Measurements from ENCODE around the gene GALNT17. TPM values are rescaled to one million over a fixed set of nuclear protein-coding genes. Genes with fewer than 3 reads are reported as not detected.

Gene GALNT17
- polyA plus RNA-seq, 1 donor from 2014 or later = 15.7 TPM

- H3K4me2 ChIP-seq (ENCODE audit: low read length) = no peak overlapping the region
- no peaks in the 10 kb centered on the region for H3K9me3 ChIP-seq (ENCODE audit: low read length)
- H3K4me3 ChIP-seq (ENCODE audit: low read length) = no peak overlapping the region
- TF ChIP-seq CTCF (IDR thresholded peaks at IDR 0.05; ENCODE audit: poor library complexity, severe bottlenecking) = no peak
- no peak for TF ChIP-seq POLR2AphosphoS5 (IDR thresholded peaks at IDR 0.05)
- no peak for TF ChIP-seq EP300 (conservative IDR thresholded peaks at IDR 0.05; ENCODE audit: poor library complexity, severe bottlenecking)
- TF ChIP-seq RAD21 (conservative IDR thresholded peaks at IDR 0.05) = no peak
- H3F3A ChIP-seq (ENCODE audit: insufficient read depth, low read length, poor library complexity, severe bottlenecking) = no peaks in the 10 kb centered on the region
- no peak overlapping the region for H3K9ac ChIP-seq (ENCODE audit: low read length)
- no peaks in the 10 kb centered on the region for H3K27me3 ChIP-seq (ENCODE audit: insufficient read depth, low read depth, low read length)
- H4K20me1 ChIP-seq (ENCODE audit: insufficient read depth) = no peaks in the 10 kb centered on the region
- no peaks in the 10 kb centered on the region for H3K36me3 ChIP-seq (ENCODE audit: insufficient read depth, low read length)
- H2AFZ ChIP-seq (ENCODE audit: low read depth, low read length) = no peak overlapping the region
- no peaks in the 10 kb centered on the region for H3K79me2 ChIP-seq (replicated peaks; ENCODE audit: insufficient read depth, low read length)
- H3K9me2 ChIP-seq (ENCODE audit: insufficient read depth, low read length) = no peaks in the 10 kb centered on the region
- H3K27ac ChIP-seq (ENCODE audit: low read length) = no peak overlapping the region
These were observed 427.1 kb downstream of the GALNT17 start for GRCh38 chr7:71558806-71559613.

GRCh38 chr7:71560354-71560995, 428.5 kb downstream of the GALNT17 start:
- Histone ChIP-seq H3K36me3 (ENCODE audit: insufficient read depth, low read length) (no peaks in the 10 kb centered on the region), H3K9ac (ENCODE audit: low read length) (no peak overlapping the region), H3K4me3 (ENCODE audit: low read length) (no peak overlapping the region), H3K27me3 (ENCODE audit: insufficient read depth, low read depth, low read length) (no peaks in the 10 kb centered on the region), H2AFZ (ENCODE audit: low read depth, low read length) (no peak overlapping the region), H3K9me3 (ENCODE audit: low read length) (no peaks in the 10 kb centered on the region), H3F3A (ENCODE audit: insufficient read depth, low read length, poor library complexity, severe bottlenecking) (no peaks in the 10 kb centered on the region), H3K79me2 (replicated peaks; ENCODE audit: insufficient read depth, low read length) (no peaks in the 10 kb centered on the region), H3K9me2 (ENCODE audit: insufficient read depth, low read length) (no peaks in the 10 kb centered on the region), H4K20me1 (ENCODE audit: insufficient read depth) (no peaks in the 10 kb centered on the region), H3K27ac (ENCODE audit: low read length) (no peak overlapping the region), H3K4me2 (ENCODE audit: low read length) (no peak overlapping the region)
- TF ChIP-seq RAD21 (conservative IDR thresholded peaks at IDR 0.05) (no peak), EP300 (conservative IDR thresholded peaks at IDR 0.05; ENCODE audit: poor library complexity, severe bottlenecking) (no peak), REST (IDR thresholded peaks at IDR 0.05; ENCODE audit: borderline replicate concordance) (no peak), EZH2 (IDR thresholded peaks at IDR 0.05; ENCODE audit: borderline replicate concordance, insufficient read depth, low read length, poor library complexity, severe bottlenecking) (no peak), SMC3 (conservative IDR thresholded peaks at IDR 0.05; ENCODE audit: poor library complexity) (no peak), MXI1 (conservative IDR thresholded peaks at IDR 0.05; ENCODE audit: poor library complexity, severe bottlenecking) (no peak), CTCF (IDR thresholded peaks at IDR 0.05; ENCODE audit: poor library complexity, severe bottlenecking) (no peak), POLR2AphosphoS5 (IDR thresholded peaks at IDR 0.05) (no peak), TAF1 (IDR thresholded peaks at IDR 0.05; ENCODE audit: low read depth) (no peak)

Measured in neural cell (in vitro differentiated cells).